Stimulated activated CD4-positive, alpha-beta T cell treated with anti-CD3 and anti-CD28 coated beads, TNF-alpha, amount 100 ng/mL, for 4 hours (primary cell): ENCODE measurements around the gene CACTIN.
A peak's percentile ranks its signal among the peaks of the same experiment; 100 is the strongest.
"Not testable (repeated sequence)": the region's sequence is repeated elsewhere in the genome, so short reads cannot be mapped to it uniquely, and the experiment has no call there.

Experiments
- DNase-seq, 3 experiments: peaks; one replicate each; pipeline ENCODE4 v3.0.0-alpha.2; 2020; ENCODE audit warnings: low read depth in 3 of 3

The CACTIN gene

GRCh38 chr19:3589439-3589838 is 37.2 kb downstream of the CACTIN start:
- no peak for DNase-seq

GRCh38 chr19:3586707-3587346 is 39.8 kb downstream of the CACTIN start:
- DNase-seq, result no peak

- no peak for DNase-seq
These were observed 40.4 kb downstream of the CACTIN start for GRCh38 chr19:3586127-3586626.

GRCh38 chr19:3585301-3586126 is 41.1 kb downstream of the CACTIN start, which contains the start of gene GIPC3:
TSS of gene GIPC3 (plus strand) at chr19:3585478. CDS start at chr19:3585598, 120 bp downstream.
- no peak for DNase-seq

DNA sequence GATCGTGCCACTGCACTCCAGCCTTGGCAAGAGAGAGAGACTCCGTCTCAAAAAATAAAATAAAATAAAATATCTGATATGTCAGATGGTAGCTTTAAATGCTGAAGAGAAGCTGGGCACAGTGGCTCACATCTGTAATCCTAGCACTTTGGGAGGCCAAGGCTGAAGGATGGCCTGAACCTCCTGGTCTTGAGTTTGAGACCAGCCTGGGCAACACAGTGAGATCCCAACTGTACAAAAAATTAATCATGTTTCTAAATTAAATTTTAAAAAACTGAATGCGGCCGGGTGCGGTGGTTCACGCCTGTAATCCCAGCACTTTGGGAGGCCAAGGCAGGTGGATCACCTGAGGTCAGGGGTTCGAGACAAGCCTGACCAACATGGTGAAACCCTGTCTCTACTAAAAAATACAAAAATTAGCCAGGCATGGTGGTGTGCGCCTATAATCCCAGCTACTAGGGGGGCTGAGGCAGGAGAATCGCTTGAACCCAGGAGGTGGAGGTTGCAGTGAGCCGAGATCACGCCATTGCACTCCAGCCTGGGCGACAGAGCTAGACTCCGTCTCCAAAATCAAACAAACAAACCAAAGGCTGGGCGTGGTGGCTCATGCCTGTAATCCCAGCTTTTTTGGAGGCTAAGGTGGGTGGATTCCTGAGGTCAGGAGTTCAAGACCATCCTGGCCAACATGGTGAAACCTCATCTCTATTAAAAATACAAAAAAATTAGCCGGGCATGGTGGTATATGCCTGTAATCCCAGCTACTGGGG is 42.4 kb downstream of the CACTIN start:
- not testable (repeated sequence) for DNase-seq

GRCh38 chr19:3581792-3582191 is 44.8 kb downstream of the CACTIN start:
- not testable (repeated sequence) for DNase-seq

DNA sequence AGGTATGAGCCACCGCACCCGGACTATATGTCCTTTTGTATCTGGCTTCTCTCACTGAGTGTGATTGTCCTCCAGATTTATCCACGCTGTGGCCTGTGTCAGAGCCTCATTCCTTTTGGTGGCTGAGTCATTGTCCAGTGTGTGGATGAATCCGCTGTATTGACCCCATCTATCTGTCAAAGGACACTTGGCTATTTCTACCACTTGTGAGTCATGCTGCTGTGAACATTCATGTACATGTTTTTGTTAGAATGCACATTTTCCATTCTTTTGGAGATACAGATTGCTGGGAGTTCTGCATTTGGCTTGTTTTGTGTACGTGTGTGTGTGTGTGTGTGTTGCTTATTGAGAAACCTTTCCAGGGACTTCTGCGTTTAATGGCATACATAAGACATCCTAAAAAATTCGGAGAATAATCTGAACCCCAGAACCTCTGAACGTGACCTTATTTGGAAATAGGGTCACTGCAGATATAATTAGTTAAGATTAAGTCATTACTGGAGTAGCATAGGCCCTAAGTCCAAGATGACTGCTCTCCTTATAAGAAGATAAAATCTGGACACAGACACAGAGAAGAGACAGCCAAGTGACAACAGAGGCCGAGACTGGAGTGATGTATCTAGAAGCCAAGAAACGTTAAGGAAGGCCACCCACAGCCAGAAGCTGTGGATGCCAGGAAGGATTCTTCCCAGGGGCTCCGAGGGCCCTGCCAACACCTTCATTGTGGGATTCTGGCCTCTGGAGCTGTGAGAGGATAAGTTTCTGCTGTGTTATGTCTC is 46.2 kb downstream of the CACTIN start:
- no peak for DNase-seq

DNA sequence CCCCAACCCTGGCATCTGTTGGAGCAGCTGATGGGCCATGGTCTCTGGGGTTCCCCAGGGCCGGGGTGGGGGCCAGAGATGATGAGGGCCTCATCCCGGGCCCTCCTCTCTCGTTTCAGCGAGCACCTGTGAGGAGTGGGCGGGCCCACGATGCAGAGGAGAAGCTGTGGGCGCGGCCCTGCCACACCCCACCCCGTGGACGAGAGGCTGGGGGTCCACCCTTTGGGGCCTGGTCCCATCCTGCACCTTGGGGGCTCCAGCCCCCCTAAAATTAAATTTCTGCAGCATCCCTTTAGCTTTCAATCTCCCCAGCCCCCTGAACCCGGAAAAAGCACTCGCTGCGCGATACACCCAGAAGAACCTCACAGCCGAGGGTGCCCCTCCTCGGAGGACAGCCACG is 48.2 kb downstream of the CACTIN start:
- DNase-seq, result no peak

DNA sequence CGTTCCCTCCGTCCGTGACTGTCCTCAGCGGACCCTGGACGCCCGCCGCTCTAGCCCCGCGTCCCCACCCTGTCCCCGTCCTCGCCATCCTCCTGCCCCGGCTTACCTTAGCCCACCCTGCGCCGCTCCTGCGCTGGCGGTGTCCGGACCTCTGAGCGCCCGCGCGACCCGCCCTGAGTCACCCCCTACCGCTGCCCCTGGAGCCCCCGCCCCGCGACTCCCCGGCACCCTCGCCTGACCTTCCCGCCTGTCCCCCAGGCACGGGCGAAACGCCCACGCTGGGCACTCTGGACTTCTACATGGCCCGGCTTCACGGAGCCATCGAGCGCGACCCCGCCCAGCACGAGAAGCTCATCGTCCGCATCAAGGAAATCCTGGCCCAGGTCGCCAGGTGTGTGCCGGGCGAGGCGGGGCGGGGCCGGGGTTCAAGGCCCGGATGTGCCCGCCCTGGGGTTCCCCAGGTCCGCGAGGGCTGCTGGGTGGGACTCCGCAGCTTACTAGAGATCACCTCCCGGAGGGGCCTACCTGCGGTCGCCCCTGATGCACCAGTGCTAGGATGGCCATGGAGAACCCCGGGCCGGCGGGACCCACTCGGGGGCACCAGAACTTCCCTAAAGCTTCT is 48.8 kb downstream of the CACTIN start:
- no peak for DNase-seq

DNA sequence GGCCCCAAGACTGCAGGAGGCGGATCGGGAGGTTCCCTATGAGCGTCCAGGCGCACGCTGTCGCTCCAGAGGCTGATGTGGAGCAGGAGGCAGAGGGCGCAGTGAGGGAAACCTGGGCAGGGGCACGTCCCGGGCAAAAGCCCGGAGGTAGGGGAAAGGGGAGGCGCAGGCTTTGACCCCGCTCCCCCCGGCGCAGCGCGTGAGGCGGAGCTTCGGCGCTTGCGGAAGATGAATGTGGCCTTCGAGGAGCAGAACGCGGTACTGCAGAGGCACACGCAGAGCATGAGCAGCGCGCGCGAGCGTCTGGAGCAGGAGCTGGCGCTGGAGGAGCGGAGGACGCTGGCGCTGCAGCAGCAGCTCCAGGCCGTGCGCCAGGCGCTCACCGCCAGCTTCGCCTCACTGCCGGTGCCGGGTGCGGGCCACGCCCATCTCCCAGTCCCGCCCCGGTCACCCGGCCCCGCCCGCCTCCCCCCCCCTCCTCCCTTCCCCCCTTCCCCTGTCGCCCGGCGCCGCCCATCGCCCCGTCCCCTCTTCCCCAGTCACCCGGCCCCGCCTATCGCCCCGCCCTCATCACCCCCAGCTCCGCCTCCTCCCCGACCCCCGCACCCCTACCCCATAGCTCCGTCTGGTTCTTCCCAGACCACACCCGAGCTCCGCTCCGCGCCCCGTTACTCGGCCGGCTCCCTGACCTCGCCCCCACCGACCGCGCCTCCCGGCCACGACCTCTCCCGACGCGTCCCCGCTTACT is 49.7 kb downstream of the CACTIN start:
- no peak for DNase-seq

GRCh38 chr19:3575949-3576673 is 50.5 kb downstream of the CACTIN start:
- DNase-seq, result no peak

DNA sequence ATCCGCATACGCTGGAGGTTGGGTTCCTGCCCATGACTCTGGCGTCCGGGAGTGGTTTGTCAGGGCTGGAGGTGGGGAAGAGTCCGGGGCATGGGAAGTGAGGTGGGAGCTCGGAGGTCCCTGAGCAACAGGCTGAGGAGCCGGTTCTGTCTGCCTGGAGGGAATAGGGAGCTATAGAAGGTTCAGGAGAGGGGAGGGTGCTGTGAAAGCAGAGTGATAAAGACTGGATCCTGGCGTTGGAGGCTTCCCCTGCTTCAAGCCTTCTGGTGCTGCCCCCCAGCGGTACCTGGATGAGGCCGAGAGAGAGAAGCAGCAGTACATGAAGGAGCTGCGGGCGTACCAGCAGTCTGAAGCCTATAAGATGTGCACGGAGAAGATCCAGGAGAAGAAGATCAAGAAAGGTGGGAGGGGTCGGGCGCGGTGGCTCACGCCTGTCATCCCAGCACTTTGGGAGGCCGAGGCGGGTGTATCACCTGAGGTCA is 51.3 kb downstream of the CACTIN start:
- DNase-seq, result no peak

GRCh38 chr19:3573858-3574637 is 52.5 kb downstream of the CACTIN start:
- DNase-seq, result peak; percentile 62 to 65 (median 64)

GRCh38 chr19:3573162-3573857 is 53.3 kb downstream of the CACTIN start:
- DNase-seq, result no peak

DNA sequence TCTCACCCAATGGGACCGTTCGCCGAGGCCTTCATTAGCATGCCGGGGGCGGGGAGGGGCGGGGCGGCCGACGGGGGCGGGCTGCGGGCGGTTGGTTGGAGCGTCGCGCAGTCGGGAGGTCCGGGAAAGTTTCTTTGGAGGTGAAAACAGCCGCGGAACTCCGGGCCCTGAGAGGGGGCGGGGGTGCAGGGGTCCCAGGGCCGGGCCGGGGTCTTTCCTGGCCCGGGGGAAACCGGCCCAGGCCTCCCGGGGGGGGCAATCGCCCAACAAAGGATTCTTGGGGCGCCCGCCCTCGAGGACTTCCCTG is 53.8 kb downstream of the CACTIN start, which contains the start of gene HMG20B:
Gene HMG20B, plus strand, starts transcription at position 90 of the 307 bp plus-strand sequence. CDS start 366 bp downstream, outside the sequence.
- DNase-seq, result no peak

DNA sequence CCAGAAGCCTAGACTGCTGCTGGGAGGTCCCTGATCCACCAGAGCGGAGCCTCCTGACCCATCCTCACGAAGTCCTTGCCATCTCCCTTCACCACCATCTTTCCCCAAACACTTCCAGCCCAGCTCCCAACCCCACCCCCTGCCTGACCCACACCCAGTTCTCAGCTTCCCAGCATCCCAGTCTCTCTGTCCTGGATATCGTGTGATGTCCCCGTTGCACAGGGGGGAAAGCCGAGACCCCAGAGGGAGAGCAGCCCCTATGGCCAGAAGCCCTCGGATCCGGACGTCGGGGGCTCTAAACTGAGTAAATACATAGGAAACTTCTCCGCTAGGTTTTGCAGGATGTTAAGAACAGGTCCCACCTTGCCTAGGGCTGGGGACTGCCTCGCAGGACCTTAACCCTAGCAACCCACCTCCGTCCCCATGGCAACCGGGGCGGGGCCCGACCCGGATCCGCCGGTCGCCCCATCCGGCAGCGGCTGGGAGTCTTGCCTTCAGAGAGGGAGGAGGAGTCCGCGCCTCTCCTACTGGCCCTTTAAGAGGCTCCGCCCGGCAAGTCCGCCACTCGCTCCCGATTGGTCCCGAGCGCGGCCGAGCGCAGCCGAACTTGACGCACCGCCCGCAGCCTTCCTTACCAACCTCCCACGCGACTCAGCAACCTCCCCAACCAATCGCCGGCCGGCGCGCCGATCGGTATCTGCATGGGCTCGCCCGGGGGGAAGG is 54.3 kb downstream of the CACTIN start:
- DNase-seq, result peak; percentile 95 to 99 (median 99)

DNA sequence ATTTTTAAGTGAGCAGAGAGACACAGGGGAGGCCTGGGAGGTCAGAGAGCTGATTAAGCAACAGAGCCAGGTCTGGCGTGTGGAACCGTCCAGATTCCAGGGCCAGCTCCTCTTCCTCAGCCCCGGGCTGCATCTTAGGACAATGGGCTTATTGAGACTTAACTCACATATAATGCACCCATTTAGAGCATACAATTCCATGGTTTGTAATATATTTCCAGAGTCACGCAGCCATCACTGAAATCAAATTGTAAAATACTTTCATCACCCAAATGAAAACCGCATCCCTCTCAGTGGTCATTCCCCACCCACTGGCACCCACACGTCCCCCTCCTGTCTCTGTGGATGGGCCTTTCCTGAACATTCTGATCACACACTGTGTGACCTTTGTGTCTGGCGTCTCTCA is 56.0 kb downstream of the CACTIN start:
- no peak for DNase-seq
